Measurements from ENCODE around the gene CADM2. TPM values are rescaled to one million over a fixed set of nuclear protein-coding genes. Genes with fewer than 3 reads are reported as not detected.
A peak's percentile ranks its signal among the peaks of the same experiment; 100 is the strongest.

The CADM2 gene
- total RNA-seq, 1 experiment from 2014 or later = not detected

GRCh38 chr3:85077018-85077417 lies 118.2 kb downstream of the CADM2 start:
- H3K27me3 Mint-ChIP-seq (ENCODE audit: insufficient read depth, unreplicated experiment) = peaks cover 52% of the 10 kb centered on the region
- no TSS peak for BruUV-seq (replicated peaks)
- no peaks in the 10 kb centered on the region for H3K4me1 Mint-ChIP-seq (ENCODE audit: insufficient read depth, unreplicated experiment)
- no peak for DNase-seq (ENCODE audit: unreplicated experiment)
- H3K4me3 Mint-ChIP-seq (ENCODE audit: unreplicated experiment) = no peak overlapping the region
- no peak overlapping the region for H3K27ac Mint-ChIP-seq (ENCODE audit: low read depth, unreplicated experiment)
- H3K9me3 Mint-ChIP-seq (ENCODE audit: unreplicated experiment) = no peaks in the 10 kb centered on the region
- ChIA-PET POLR2A (no interaction called here), CTCF (no interaction called here)
- H3K36me3 Mint-ChIP-seq (ENCODE audit: insufficient read depth, unreplicated experiment) = no peaks in the 10 kb centered on the region
- TF ChIP-seq CTCF (IDR thresholded peaks at IDR 0.05; ENCODE audit: unreplicated experiment) = no peak
- intact Hi-C loops (cut with micrococcal nuclease) = no loop called here

GRCh38 chr3:85081191-85081906 lies 122.6 kb downstream of the CADM2 start:
- CTCF ChIA-PET = no interaction called here
- Mint-ChIP-seq H3K36me3 (ENCODE audit: insufficient read depth, unreplicated experiment) (no peaks in the 10 kb centered on the region), H3K4me1 (ENCODE audit: insufficient read depth, unreplicated experiment) (no peaks in the 10 kb centered on the region), H3K27me3 (ENCODE audit: insufficient read depth, unreplicated experiment) (peaks cover 55% of the 10 kb centered on the region), H3K27ac (ENCODE audit: low read depth, unreplicated experiment) (no peak overlapping the region), H3K9me3 (ENCODE audit: unreplicated experiment) (no peaks in the 10 kb centered on the region), H3K4me3 (ENCODE audit: unreplicated experiment) (no peak overlapping the region)
- no peak for TF ChIP-seq CTCF (IDR thresholded peaks at IDR 0.05; ENCODE audit: unreplicated experiment)
- intact Hi-C loops (cut with micrococcal nuclease) = no loop called here
- BruUV-seq (replicated peaks) = no TSS peak
- POLR2A ChIA-PET = interaction anchor here (0.7 kb wide), 1 partner anchor 58 kb away, joined by 3 read pairs; no protein-coding TSS in a partner anchor
- DNase-seq (ENCODE audit: unreplicated experiment) = peak; percentile 28

GRCh38 chr3:85090495-85090894 lies 131.7 kb downstream of the CADM2 start:
- no peaks in the 10 kb centered on the region for H3K36me3 Mint-ChIP-seq (ENCODE audit: insufficient read depth, unreplicated experiment)
- no peak overlapping the region for H3K27ac Mint-ChIP-seq (ENCODE audit: low read depth, unreplicated experiment)
- no peaks in the 10 kb centered on the region for H3K4me1 Mint-ChIP-seq (ENCODE audit: insufficient read depth, unreplicated experiment)
- no peak overlapping the region for H3K4me3 Mint-ChIP-seq (ENCODE audit: unreplicated experiment)
- ChIA-PET CTCF (no interaction called here), POLR2A (no interaction called here)
- no peak for TF ChIP-seq CTCF (IDR thresholded peaks at IDR 0.05; ENCODE audit: unreplicated experiment)
- no peaks in the 10 kb centered on the region for H3K9me3 Mint-ChIP-seq (ENCODE audit: unreplicated experiment)
- BruUV-seq (replicated peaks) = no TSS peak
- no peak for DNase-seq (ENCODE audit: unreplicated experiment)
- H3K27me3 Mint-ChIP-seq (ENCODE audit: insufficient read depth, unreplicated experiment) = peaks cover 65% of the 10 kb centered on the region
- intact Hi-C loops (cut with micrococcal nuclease) = no loop called here

GRCh38 chr3:85100316-85100715 lies 141.5 kb downstream of the CADM2 start:
- intact Hi-C loops (cut with micrococcal nuclease) = no loop called here

More at GRCh38 chr3:85100316-85100715, 141.5 kb downstream of the CADM2 start:
- Mint-ChIP-seq H3K9me3 (ENCODE audit: unreplicated experiment) (no peaks in the 10 kb centered on the region), H3K27me3 (ENCODE audit: insufficient read depth, unreplicated experiment) (peaks cover 25% of the 10 kb centered on the region), H3K4me3 (ENCODE audit: unreplicated experiment) (no peak overlapping the region), H3K4me1 (ENCODE audit: insufficient read depth, unreplicated experiment) (no peaks in the 10 kb centered on the region), H3K27ac (ENCODE audit: low read depth, unreplicated experiment) (no peak overlapping the region), H3K36me3 (ENCODE audit: insufficient read depth, unreplicated experiment) (no peaks in the 10 kb centered on the region)
- CTCF ChIA-PET = interaction anchor here (0.9 kb wide), 1 partner anchor 19 kb away, joined by 3 read pairs; no protein-coding TSS in a partner anchor
- POLR2A ChIA-PET = no interaction called here
- BruUV-seq (replicated peaks) = no TSS peak
- DNase-seq (ENCODE audit: unreplicated experiment) = no peak
- no peak for TF ChIP-seq CTCF (IDR thresholded peaks at IDR 0.05; ENCODE audit: unreplicated experiment)

Data from MCF 10A (cell line).